Endodermal cell (in vitro differentiated cells): Measurements from ENCODE around the gene ALOXE3. TPM values are rescaled to one million over a fixed set of nuclear protein-coding genes. Genes with fewer than 3 reads are reported as not detected.
A peak's percentile ranks its signal among the peaks of the same experiment; 100 is the strongest.

Experiments
- DNase-seq: peaks from one replicate; pipeline ENCODE4 v3.0.0-alpha.2; 2017
- H3K27ac ChIP-seq: 2 replicates; pipeline ENCODE4 v1.5.1; 2013; ENCODE audit warnings: mild to moderate bottlenecking, low read depth, low read length, moderate library complexity
- H3K27me3 ChIP-seq: 2 replicates; pipeline ENCODE4 v1.6.1; 2013; ENCODE audit warnings: mild to moderate bottlenecking, low read length, moderate library complexity; ENCODE audit not compliant: insufficient read depth, control insufficient read depth, poor library complexity, severe bottlenecking
- H3K36me3 ChIP-seq: 2 replicates; pipeline ENCODE4 v1.7.0; 2013; ENCODE audit warnings: mild to moderate bottlenecking, low read length, moderate library complexity; ENCODE audit not compliant: control insufficient read depth, insufficient read depth
- H3K4me1 ChIP-seq: one replicate; pipeline ENCODE4 v1.7.0; 2013; ENCODE audit warnings: low read length; ENCODE audit not compliant: control insufficient read depth, insufficient read depth
- H3K4me3 ChIP-seq: 2 replicates; pipeline ENCODE4 v1.5.1; 2013; ENCODE audit warnings: mild to moderate bottlenecking, low read length, moderate library complexity
- H3K9ac ChIP-seq: 2 replicates; pipeline ENCODE4 v1.6.1; 2013; ENCODE audit warnings: mild to moderate bottlenecking, low read length, moderate library complexity; ENCODE audit not compliant: poor library complexity, severe bottlenecking; ENCODE audit errors: extremely low read depth
- H3K9me3 ChIP-seq: 2 replicates; pipeline ENCODE4 v1.6.1; 2013; ENCODE audit warnings: mild to moderate bottlenecking, low read length, moderate library complexity; ENCODE audit not compliant: control insufficient read depth
- H3K27ac Mint-ChIP-seq: 2 replicates; pipeline ENCODE4 v1.8.0; 2020; ENCODE audit warnings: mixed read lengths
- H3K27me3 Mint-ChIP-seq: 2 replicates; pipeline ENCODE4 v1.8.0; 2021; ENCODE audit warnings: mild to moderate bottlenecking, mixed read lengths; ENCODE audit not compliant: insufficient read depth
- H3K36me3 Mint-ChIP-seq: 2 replicates; pipeline ENCODE4 v1.8.0; 2020; ENCODE audit warnings: low read depth, mixed read lengths
- H3K4me1 Mint-ChIP-seq: 2 replicates; pipeline ENCODE4 v1.8.0; 2020; ENCODE audit warnings: mixed read lengths
- H3K4me3 Mint-ChIP-seq: 2 replicates; pipeline ENCODE4 v1.8.0; 2020; ENCODE audit warnings: mild to moderate bottlenecking, moderate library complexity, mixed read lengths
- H3K9me3 Mint-ChIP-seq: 2 replicates; pipeline ENCODE4 v1.8.0; 2020; ENCODE audit warnings: mild to moderate bottlenecking, mixed read lengths
- WGBS, 2 experiments: methylation state at CpG; one replicate each; pipeline versions ENCODE4 v1.1.5 to v1.1.7; 2013; ENCODE audit warnings: missing lambda C conversion rate in 2 of 2, mixed read lengths in 1 of 2; ENCODE audit not compliant: insufficient coverage in 1 of 2, insufficient read length in 1 of 2; 5-methylcytosine and 5-hydroxymethylcytosine counted together
- total RNA-seq, 2 donors: library from RNA; stranded (reverse); fragmentation: NEBNext Ultra II Directional in 1 of 2; extraction: Animal tissue kit (Norgen Biotek cat#: 25700) in 1 of 2; gene quantifications; 2 replicates in 1 of 2; 3 replicates in 1 of 2; pipeline ENCODE4 v1.2.1, GENCODE V29; 2021
- TF ChIP-seq, protein P1 (sequence below): fragments of 200-600 bp; sonication (generic); conservative IDR thresholded peaks from 2 replicates; pipeline ENCODE4 v1.5.0; 2021; ENCODE audit warnings: antibody characterized with exemption, mild to moderate bottlenecking

ALOXE3 gene
- total RNA-seq, 2 donors from 2014 or later, result 0.13 to 0.49 TPM

DNA sequence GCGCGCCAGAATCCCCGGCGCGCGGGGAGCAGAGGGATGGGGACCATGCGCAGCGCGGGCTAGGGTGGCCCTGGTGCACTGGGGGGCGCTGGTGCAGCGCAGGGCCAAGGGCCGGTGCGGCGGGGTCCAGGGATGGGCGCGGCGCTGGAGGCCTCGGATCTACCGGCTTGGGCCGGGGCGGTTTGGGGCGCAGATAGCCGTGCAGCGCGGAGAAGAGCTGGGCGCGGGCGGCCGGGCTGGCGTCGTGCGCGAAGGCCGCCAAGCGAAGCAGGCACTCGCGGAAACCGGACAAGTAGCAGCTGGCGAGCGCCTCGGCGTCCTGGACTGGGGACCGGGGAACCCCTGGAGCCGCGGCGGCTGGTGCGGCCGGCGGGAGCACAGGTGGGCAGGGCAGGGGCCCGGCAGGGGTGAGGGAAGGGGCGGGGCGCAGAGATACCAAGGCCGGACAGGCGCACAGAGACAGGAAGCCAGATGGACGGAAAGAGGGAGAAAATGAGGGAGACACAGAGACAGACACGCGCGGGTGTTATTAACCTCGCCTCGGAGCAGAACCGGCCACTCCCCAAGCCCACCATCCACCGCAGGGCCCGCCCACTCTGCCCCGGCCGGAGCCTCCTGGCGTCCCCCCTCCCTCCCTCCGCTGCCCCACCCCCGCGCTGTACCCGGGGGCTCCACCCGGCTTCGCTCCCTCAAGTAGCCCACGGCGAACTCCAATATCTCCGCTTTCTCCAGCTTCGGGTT is 3.5 kb upstream of the ALOXE3 start:
- H3K27ac Mint-ChIP-seq, result no peak overlapping the region
- peaks cover 63% of the 10 kb centered on the region for H3K27me3 Mint-ChIP-seq
- TF ChIP-seq, protein P1, sequence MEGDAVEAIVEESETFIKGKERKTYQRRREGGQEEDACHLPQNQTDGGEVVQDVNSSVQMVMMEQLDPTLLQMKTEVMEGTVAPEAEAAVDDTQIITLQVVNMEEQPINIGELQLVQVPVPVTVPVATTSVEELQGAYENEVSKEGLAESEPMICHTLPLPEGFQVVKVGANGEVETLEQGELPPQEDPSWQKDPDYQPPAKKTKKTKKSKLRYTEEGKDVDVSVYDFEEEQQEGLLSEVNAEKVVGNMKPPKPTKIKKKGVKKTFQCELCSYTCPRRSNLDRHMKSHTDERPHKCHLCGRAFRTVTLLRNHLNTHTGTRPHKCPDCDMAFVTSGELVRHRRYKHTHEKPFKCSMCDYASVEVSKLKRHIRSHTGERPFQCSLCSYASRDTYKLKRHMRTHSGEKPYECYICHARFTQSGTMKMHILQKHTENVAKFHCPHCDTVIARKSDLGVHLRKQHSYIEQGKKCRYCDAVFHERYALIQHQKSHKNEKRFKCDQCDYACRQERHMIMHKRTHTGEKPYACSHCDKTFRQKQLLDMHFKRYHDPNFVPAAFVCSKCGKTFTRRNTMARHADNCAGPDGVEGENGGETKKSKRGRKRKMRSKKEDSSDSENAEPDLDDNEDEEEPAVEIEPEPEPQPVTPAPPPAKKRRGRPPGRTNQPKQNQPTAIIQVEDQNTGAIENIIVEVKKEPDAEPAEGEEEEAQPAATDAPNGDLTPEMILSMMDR, result peak; percentile 79
- no peaks in the 10 kb centered on the region for H3K36me3 ChIP-seq
- peaks cover 26% of the 10 kb centered on the region for H3K4me1 Mint-ChIP-seq
- peak overlapping the region; percentile 91 for H3K4me3 ChIP-seq
- no peak overlapping the region for H3K27ac ChIP-seq
- peak overlapping the region; percentile 83 for H3K4me3 Mint-ChIP-seq
- DNase-seq, result peak; percentile 96
- no peaks in the 10 kb centered on the region for H3K4me1 ChIP-seq
- WGBS, 2 experiments, result 0% methylated on average over 17 to 72 of the region's 76 CpGs
- H3K9me3 Mint-ChIP-seq, result no peaks in the 10 kb centered on the region
- no peaks in the 10 kb centered on the region for H3K9me3 ChIP-seq
- H3K36me3 Mint-ChIP-seq, result no peaks in the 10 kb centered on the region
- H3K9ac ChIP-seq, result no peak overlapping the region
- H3K27me3 ChIP-seq, result peaks cover 53% of the 10 kb centered on the region

DNA sequence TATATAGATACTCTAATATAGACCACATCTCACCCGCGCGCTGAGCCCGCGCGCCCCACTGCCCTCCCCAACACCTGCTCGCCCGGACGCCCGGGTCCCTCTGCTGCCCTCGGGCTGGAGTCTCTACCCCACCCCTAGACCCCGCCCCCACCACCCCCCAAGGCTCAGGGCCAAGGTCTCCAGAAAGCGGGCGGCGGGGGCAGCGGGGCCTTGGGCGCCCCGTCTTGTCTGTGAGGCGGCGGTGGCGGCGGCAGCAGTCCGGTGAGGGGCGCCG is 3.0 kb upstream of the ALOXE3 start:
- no peak overlapping the region for H3K9ac ChIP-seq
- H3K27me3 Mint-ChIP-seq, result peaks cover 65% of the 10 kb centered on the region
- H3K4me1 ChIP-seq, result no peaks in the 10 kb centered on the region
- H3K27me3 ChIP-seq, result peaks cover 56% of the 10 kb centered on the region
- TF ChIP-seq, protein P1, result no peak
- peak overlapping the region; percentile 91 for H3K4me3 ChIP-seq
- H3K9me3 ChIP-seq, result no peaks in the 10 kb centered on the region
- H3K4me3 Mint-ChIP-seq, result peak overlapping the region; percentile 83
- H3K36me3 Mint-ChIP-seq, result no peaks in the 10 kb centered on the region
- H3K9me3 Mint-ChIP-seq, result no peaks in the 10 kb centered on the region
- H3K36me3 ChIP-seq, result no peaks in the 10 kb centered on the region
- WGBS, 2 experiments, result 0% methylated on average over 3 to 13 of the region's 25 CpGs
- peaks cover 23% of the 10 kb centered on the region for H3K4me1 Mint-ChIP-seq
- DNase-seq, result no peak
- no peak overlapping the region for H3K27ac ChIP-seq
- no peak overlapping the region for H3K27ac Mint-ChIP-seq

DNA sequence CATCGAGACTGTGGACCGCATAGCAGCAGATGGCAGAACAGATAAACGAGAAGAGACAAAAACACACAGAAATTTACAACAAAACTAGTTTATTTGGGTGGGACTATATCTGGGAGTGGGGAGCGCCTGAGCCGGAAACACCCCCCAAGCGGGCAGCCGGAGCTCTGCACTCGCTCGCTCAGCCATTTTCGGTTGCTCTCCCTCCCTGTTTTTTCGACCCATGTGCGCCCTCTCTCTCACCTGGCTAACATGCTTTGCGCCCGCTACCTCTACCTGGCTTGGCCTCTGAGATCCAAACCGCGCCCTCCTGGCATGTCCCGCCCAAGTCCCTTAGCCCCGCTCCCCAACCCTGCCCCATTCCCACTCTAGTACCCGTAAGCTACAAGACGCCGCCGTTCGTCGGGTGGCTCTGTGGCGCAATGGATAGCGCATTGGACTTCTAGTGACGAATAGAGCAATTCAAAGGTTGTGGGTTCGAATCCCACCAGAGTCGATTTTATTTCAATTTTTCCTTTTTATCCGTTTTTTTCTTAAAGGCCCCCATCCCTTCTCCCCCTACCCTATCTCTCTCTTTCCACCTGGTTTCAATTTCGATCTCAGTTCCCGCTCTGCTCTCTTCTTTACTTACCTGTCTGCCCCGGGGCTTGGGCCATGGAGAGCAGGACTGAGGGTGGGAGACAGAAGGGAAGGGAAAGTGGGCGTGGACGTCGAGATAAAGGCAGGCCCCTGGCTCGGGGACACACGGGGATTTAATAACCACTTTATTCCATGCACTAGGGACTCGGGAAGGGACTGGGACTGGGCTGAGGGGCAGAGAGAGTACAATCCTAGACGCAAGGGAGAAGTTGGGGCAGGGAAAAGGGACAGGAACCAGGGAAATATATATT is 2.4 kb upstream of the ALOXE3 start:
- Histone ChIP-seq H3K27me3 (peaks cover 62% of the 10 kb centered on the region), H3K4me1 (no peaks in the 10 kb centered on the region), H3K27ac (no peak overlapping the region)

More for the DNA sequence above, 2.4 kb upstream of the ALOXE3 start:
- Histone ChIP-seq H3K36me3 (no peaks in the 10 kb centered on the region), H3K9me3 (no peaks in the 10 kb centered on the region), H3K4me3 (peak overlapping the region; percentile 91), H3K9ac (no peak overlapping the region)
- DNase-seq, result peak; percentile 100
- H3K9me3 Mint-ChIP-seq, result no peaks in the 10 kb centered on the region
- 0% methylated on average over 30 to 39 of the region's 40 CpGs for WGBS, 2 experiments
- peak overlapping the region; percentile 77 for H3K27ac Mint-ChIP-seq
- peaks cover 71% of the 10 kb centered on the region for H3K27me3 Mint-ChIP-seq
- peak overlapping the region; percentile 83 for H3K4me3 Mint-ChIP-seq
- TF ChIP-seq, protein P1, result peak; percentile 75
- H3K4me1 Mint-ChIP-seq, result peaks cover 23% of the 10 kb centered on the region
- no peaks in the 10 kb centered on the region for H3K36me3 Mint-ChIP-seq
